Measurements from ENCODE around the gene CHST7. TPM values are rescaled to one million over a fixed set of nuclear protein-coding genes. Genes with fewer than 3 reads are reported as not detected.

CHST7 gene
- total and polyA plus RNA-seq, 10 of the 15 experiments (the other 5 are each of a cell fraction or from before 2014, with no cell fraction given) = 0.58 to 11.0 (median 5.4) TPM

- in situ Hi-C loops (cut with MboI) (no loop called here), intact Hi-C loops (cut with micrococcal nuclease; ENCODE audit: unreplicated experiment) (no loop called here)
- H3K79me2 ChIP-seq (ENCODE audit: control insufficient read depth, insufficient read depth, low read length) = no peaks in the 10 kb centered on the region
- no peak for FAIRE-seq
- no peak overlapping the region for H2AFZ ChIP-seq (ENCODE audit: control insufficient read depth, low read depth, low read length)
- no peak for ATAC-seq
- DNase-seq (ENCODE audit: low read depth, low spot score) = no peak
- RAD21 ChIA-PET (ENCODE audit: unreplicated experiment) = interaction anchor here (0.6 to 0.9 kb wide), 2 partner anchors 32 to 132 kb away, joined by 3 read pairs; no protein-coding TSS in a partner anchor
- no peaks in the 10 kb centered on the region for H3K9me3 ChIP-seq (replicated peaks; ENCODE audit: control insufficient read depth, insufficient read depth, low read length)
- no peak overlapping the region for H3K9ac ChIP-seq (ENCODE audit: control insufficient read depth, insufficient read depth, low read length)
- H3K27me3 ChIP-seq (replicated peaks in 1 of 2; ENCODE audit: control insufficient read depth in 2 of 2, insufficient read depth in 2 of 2, low read length in 1 of 2) = no peaks in the 10 kb centered on the region
- H3K36me3 ChIP-seq (ENCODE audit: control insufficient read depth in 2 of 2, insufficient read depth in 2 of 2, low read length in 1 of 2) = no peaks in the 10 kb centered on the region
- no peaks in the 10 kb centered on the region for H4K20me1 ChIP-seq (ENCODE audit: control insufficient read depth, insufficient read depth)
- SMC1A ChIA-PET (ENCODE audit: uncharacterized antibody, unreplicated experiment) = interaction anchor here (1.1 kb wide), 2 partner anchors 9 to 11 kb away, joined by 3 to 4 read pairs; no protein-coding TSS in a partner anchor
- no peak overlapping the region for H3K4me3 ChIP-seq
- no peak overlapping the region for H3K4me2 ChIP-seq (ENCODE audit: control insufficient read depth, insufficient read depth)
- H3K4me1 ChIP-seq (ENCODE audit: control insufficient read depth, insufficient read depth, low read length) = peaks cover 30% of the 10 kb centered on the region
- BruUV-seq (replicated peaks) = no TSS peak
- no peak overlapping the region for H3K27ac ChIP-seq (ENCODE audit: control insufficient read depth, insufficient read depth)
- TF ChIP-seq ZNF24 (IDR thresholded peaks at IDR 0.05) = no peak
- TF ChIP-seq KDM1A (IDR thresholded peaks at IDR 0.05; ENCODE audit: borderline replicate concordance) = no peak
- TF ChIP-seq SREBF2 (IDR thresholded peaks at IDR 0.05; ENCODE audit: low read length) = no peak
- no peak for TF ChIP-seq RB1 (IDR thresholded peaks at IDR 0.05; ENCODE audit: borderline replicate concordance)
- TF ChIP-seq ZNF384 (IDR thresholded peaks at IDR 0.05; ENCODE audit: borderline replicate concordance, low read depth, low read length) = no peak
- TF ChIP-seq, protein P1, sequence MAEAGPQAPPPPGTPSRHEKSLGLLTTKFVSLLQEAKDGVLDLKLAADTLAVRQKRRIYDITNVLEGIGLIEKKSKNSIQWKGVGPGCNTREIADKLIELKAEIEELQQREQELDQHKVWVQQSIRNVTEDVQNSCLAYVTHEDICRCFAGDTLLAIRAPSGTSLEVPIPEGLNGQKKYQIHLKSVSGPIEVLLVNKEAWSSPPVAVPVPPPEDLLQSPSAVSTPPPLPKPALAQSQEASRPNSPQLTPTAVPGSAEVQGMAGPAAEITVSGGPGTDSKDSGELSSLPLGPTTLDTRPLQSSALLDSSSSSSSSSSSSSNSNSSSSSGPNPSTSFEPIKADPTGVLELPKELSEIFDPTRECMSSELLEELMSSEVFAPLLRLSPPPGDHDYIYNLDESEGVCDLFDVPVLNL (IDR thresholded peaks at IDR 0.05; ENCODE audit: low read depth, low read length) = no peak
- TF ChIP-seq TBL1XR1 (IDR thresholded peaks at IDR 0.05; ENCODE audit: low read depth, low read length) = no peak
- no peak for TF ChIP-seq RCOR1 (conservative IDR thresholded peaks at IDR 0.05; ENCODE audit: low read depth, low read length)
- no peak for TF ChIP-seq E4F1 (IDR thresholded peaks at IDR 0.05; ENCODE audit: borderline replicate concordance, partially characterized antibody)
- TF ChIP-seq BMI1 (IDR thresholded peaks at IDR 0.05; ENCODE audit: borderline replicate concordance) = no peak
- TF ChIP-seq ZNF207 (IDR thresholded peaks at IDR 0.05; ENCODE audit: borderline replicate concordance) = no peak
- TF ChIP-seq ESRRA (IDR thresholded peaks at IDR 0.05; ENCODE audit: low read length) = no peak
- CTCF ChIA-PET = interaction anchor here (1.2 kb wide), 1 partner anchor 25 kb away, joined by 3 read pairs; no protein-coding TSS in a partner anchor
- POLR2A ChIA-PET = interaction anchor here (0.9 kb wide), 2 partner anchors 13 to 77 kb away, joined by 3 to 5 read pairs; no protein-coding TSS in a partner anchor
Observed at GRCh38 chrX:46567388-46567787, 6.2 kb upstream of the CHST7 start.

All from GM12878 (cell line).